Liver (tissue), 9 donors: ENCODE data around the gene SGIP1. TPM values are rescaled to one million over a fixed set of nuclear protein-coding genes. Genes with fewer than 3 reads are reported as not detected.
"Not testable (repeated sequence)": the region's sequence is repeated elsewhere in the genome, so short reads cannot be mapped to it uniquely, and the experiment has no call there.

Experiments used
- DNase-seq: peaks from one replicate; pipeline ENCODE4 v3.0.0-alpha.2; 2017; ENCODE audit warnings: low spot score
- H3K27ac ChIP-seq, 2 donors: one replicate each; pipeline ENCODE4 v1.7.0; 2013; ENCODE audit warnings: inconsistent platforms in 2 of 2, low read length in 2 of 2, control low read depth in 1 of 2, low read depth in 1 of 2, mild to moderate bottlenecking in 1 of 2
- H3K27me3 ChIP-seq, 4 donors: one replicate each; pipeline versions ENCODE4 v1.6.1 to v1.7.0; 2013; ENCODE audit warnings: low read length in 3 of 4, inconsistent platforms in 1 of 4, mild to moderate bottlenecking in 1 of 4, moderate library complexity in 1 of 4; ENCODE audit not compliant: control insufficient read depth in 4 of 4, insufficient read depth in 4 of 4
- H3K36me3 ChIP-seq, 4 donors: one replicate each; pipeline versions ENCODE4 v1.6.1 to v1.7.0; 2013; ENCODE audit warnings: low read length in 3 of 4, mild to moderate bottlenecking in 3 of 4, low read depth in 1 of 4, moderate library complexity in 1 of 4; ENCODE audit not compliant: control insufficient read depth in 4 of 4, insufficient read depth in 3 of 4
- H3K4me1 ChIP-seq, 4 donors: one replicate each; pipeline versions ENCODE4 v1.6.1 to v1.7.0; 2013; ENCODE audit warnings: low read length in 3 of 4, mild to moderate bottlenecking in 3 of 4, moderate library complexity in 1 of 4; ENCODE audit not compliant: control insufficient read depth in 4 of 4, insufficient read depth in 4 of 4
- H3K4me3 ChIP-seq, 3 donors: one replicate each; pipeline versions ENCODE4 v1.6.1 to v1.7.0; 2013; ENCODE audit warnings: low read length in 3 of 3, control low read depth in 1 of 3, low read depth in 1 of 3, mild to moderate bottlenecking in 1 of 3
- H3K9ac ChIP-seq, 2 donors: one replicate each; pipeline ENCODE4 v1.7.0; 2013; ENCODE audit warnings: low read length in 2 of 2, mild to moderate bottlenecking in 2 of 2, moderate library complexity in 2 of 2, control low read depth in 1 of 2, low read depth in 1 of 2
- H3K9me3 ChIP-seq, 4 donors: one replicate each; pipeline versions ENCODE4 v1.6.1 to v1.7.0; 2013; ENCODE audit warnings: low read length in 3 of 4; ENCODE audit not compliant: control insufficient read depth in 4 of 4
- ATF3 ChIP-seq: IDR thresholded peaks from 2 replicates; pipeline ENCODE4 v1.6.1; 2016; ENCODE audit warnings: antibody characterized with exemption
- EGR1 ChIP-seq, 2 donors: IDR thresholded peaks; 2 replicates each; pipeline ENCODE4 v1.6.1; 2016 to 2018; ENCODE audit warnings: antibody characterized with exemption in 2 of 2, low read depth in 2 of 2
- GABPA ChIP-seq, 2 donors: IDR thresholded peaks in 1 of 2; conservative IDR thresholded peaks in 1 of 2; 2 replicates each; pipeline ENCODE4 v1.6.1; 2016; ENCODE audit warnings: antibody characterized with exemption in 2 of 2, mild to moderate bottlenecking in 1 of 2, moderate library complexity in 1 of 2
- HNF4A ChIP-seq, 2 donors: conservative IDR thresholded peaks; 2 replicates each; pipeline ENCODE4 v1.6.1; 2016; ENCODE audit warnings: antibody characterized with exemption in 2 of 2, mild to moderate bottlenecking in 2 of 2
- RAD21 ChIP-seq, 2 donors: IDR thresholded peaks; 2 replicates each; pipeline ENCODE4 v1.6.1; 2016; ENCODE audit warnings: antibody characterized with exemption in 2 of 2, mild to moderate bottlenecking in 2 of 2
- REST ChIP-seq: IDR thresholded peaks from 2 replicates; pipeline ENCODE4 v1.6.1; 2016; ENCODE audit warnings: antibody characterized with exemption, mild to moderate bottlenecking
- TAF1 ChIP-seq: conservative IDR thresholded peaks from 2 replicates; pipeline ENCODE4 v1.6.1; 2016; ENCODE audit warnings: antibody characterized with exemption, mild to moderate bottlenecking
- WGBS: extraction: QIAGEN DNeasy Blood & Tissue Kit; methylation state at CpG from one replicate; pipeline ENCODE4 v1.1.7; 2013; 5-methylcytosine and 5-hydroxymethylcytosine counted together
- polyA plus RNA-seq, 2 donors: library from polyadenylated mRNA; stranded (reverse) in 1 of 2; unstranded in 1 of 2; fragments of 200-250 nt in 1 of 2; fragments of >200 nt in 1 of 2; fragmentation: Nextera tagmentation in 1 of 2; extraction: Ambion mirVana in 1 of 2; gene quantifications; one replicate each; pipeline versions ENCODE4 v1.2.1 to v1.2.3, GENCODE V29; 2013 to 2015
- total RNA-seq, 2 donors: library from RNA; depleted of rRNA; stranded (reverse); fragments of >200 nt; gene quantifications; one replicate each; pipeline ENCODE4 v1.2.3, GENCODE V29; 2014
- TF ChIP-seq, protein P1 (sequence below): IDR thresholded peaks from 2 replicates; pipeline ENCODE4 v1.6.1; 2016; ENCODE audit warnings: antibody characterized with exemption
- TF ChIP-seq, protein P2 (sequence below): fragments of 150-350 bp; IDR thresholded peaks from 2 replicates; pipeline ENCODE4 v1.5.1; 2017; ENCODE audit warnings: improper control_type of control experiment, low read depth, low read length; ENCODE audit not compliant: missing input control
- donor health status: healthy.
- donor health status: healthy.
- donor health status: healthy.
- donor health status: healthy.
- donor health status: healthy.

The SGIP1 gene
- total and polyA plus RNA-seq, 4 donors: 0.09 to 2.5 (median 0.38) TPM

DNA sequence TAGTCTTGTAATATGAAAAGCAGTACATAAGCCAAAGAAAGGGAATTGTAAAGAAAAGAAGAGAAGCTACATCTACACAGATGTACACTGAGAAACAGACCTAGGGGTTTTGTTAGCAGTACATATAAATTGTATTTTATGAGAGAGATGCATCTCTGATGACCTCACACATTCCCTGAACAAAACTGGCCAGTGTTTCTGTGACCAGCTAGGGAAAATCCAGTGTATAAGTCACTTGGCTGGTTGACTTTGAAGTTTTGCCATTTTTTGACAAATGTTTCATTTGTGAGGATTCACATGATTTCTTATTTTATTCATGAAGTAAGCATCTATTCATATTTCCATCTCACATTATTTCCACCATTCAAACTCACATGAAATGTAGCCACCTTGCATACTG lies 190.0 kb downstream of the SGIP1 start (continued):
- TF ChIP-seq REST (no peak), GABPA (IDR thresholded peaks at IDR 0.05 in 1 of 2, conservative IDR thresholded peaks at IDR 0.05 in 1 of 2) (no peak), ATF3 (no peak), HNF4A (conservative IDR thresholded peaks at IDR 0.05) (no peak), TAF1 (no peak)
- TF ChIP-seq, protein P1, sequence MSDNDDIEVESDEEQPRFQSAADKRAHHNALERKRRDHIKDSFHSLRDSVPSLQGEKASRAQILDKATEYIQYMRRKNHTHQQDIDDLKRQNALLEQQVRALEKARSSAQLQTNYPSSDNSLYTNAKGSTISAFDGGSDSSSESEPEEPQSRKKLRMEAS: no peak

GRCh38 chr1:66725885-66726665 lies 192.1 kb downstream of the SGIP1 start:
- Histone ChIP-seq H3K36me3 (no peaks in the 10 kb centered on the region), H3K27me3 (no peaks in the 10 kb centered on the region), H3K27ac (no peak overlapping the region), H3K4me1 (peaks cover 0 to 7% (median 0%) of the 10 kb centered on the region in 4 donors), H3K4me3 (no peak overlapping the region), H3K9ac (peak overlapping the region in 1 of 2 donors; percentile 22), H3K9me3 (no peaks in the 10 kb centered on the region)
- TF ChIP-seq, protein P2, sequence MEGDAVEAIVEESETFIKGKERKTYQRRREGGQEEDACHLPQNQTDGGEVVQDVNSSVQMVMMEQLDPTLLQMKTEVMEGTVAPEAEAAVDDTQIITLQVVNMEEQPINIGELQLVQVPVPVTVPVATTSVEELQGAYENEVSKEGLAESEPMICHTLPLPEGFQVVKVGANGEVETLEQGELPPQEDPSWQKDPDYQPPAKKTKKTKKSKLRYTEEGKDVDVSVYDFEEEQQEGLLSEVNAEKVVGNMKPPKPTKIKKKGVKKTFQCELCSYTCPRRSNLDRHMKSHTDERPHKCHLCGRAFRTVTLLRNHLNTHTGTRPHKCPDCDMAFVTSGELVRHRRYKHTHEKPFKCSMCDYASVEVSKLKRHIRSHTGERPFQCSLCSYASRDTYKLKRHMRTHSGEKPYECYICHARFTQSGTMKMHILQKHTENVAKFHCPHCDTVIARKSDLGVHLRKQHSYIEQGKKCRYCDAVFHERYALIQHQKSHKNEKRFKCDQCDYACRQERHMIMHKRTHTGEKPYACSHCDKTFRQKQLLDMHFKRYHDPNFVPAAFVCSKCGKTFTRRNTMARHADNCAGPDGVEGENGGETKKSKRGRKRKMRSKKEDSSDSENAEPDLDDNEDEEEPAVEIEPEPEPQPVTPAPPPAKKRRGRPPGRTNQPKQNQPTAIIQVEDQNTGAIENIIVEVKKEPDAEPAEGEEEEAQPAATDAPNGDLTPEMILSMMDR: peak; percentile 90
- no peak for TF ChIP-seq EGR1 (IDR thresholded peaks at IDR 0.05; ENCODE audit: low read depth in 2 of 2)
- TF ChIP-seq RAD21 (IDR thresholded peaks at IDR 0.05): peak; percentile 79 to 88
- DNase-seq: peak; percentile 55
- WGBS: 24% methylated on average over 9 of the region's 9 CpGs

GRCh38 chr1:66728021-66728420 lies 194.1 kb downstream of the SGIP1 start:
- no peaks in the 10 kb centered on the region for H3K36me3 ChIP-seq
- H3K4me1 ChIP-seq: peaks cover 0 to 8% (median 0%) of the 10 kb centered on the region in 4 donors
- no peaks in the 10 kb centered on the region for H3K27me3 ChIP-seq
- no peak overlapping the region for H3K9ac ChIP-seq
- H3K4me3 ChIP-seq: no peak overlapping the region
- H3K9me3 ChIP-seq: no peaks in the 10 kb centered on the region
- DNase-seq: no peak
- H3K27ac ChIP-seq: no peak overlapping the region
- TF ChIP-seq ATF3: no peak
- no peak for TF ChIP-seq EGR1 (IDR thresholded peaks at IDR 0.05; ENCODE audit: low read depth in 2 of 2)
- WGBS: 76% methylated on average over 2 of the region's 2 CpGs

DNA sequence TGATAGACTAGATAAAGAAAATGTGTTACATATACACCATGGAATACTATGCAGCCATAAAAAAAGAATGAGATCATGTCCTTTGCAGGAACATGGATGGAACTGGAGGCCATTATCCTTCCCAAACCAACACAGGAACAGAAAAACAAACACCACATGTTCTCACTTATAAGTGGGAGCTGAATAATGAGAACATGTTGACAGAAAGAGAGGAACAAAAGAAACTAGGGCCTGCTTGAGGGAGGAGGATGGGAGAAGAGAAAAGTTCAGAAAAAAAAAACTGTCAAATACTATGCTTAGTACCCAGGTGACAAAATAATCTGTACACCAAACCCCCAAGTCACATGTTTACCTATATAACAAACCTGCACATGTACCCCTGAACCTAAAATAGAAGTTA lies 194.8 kb downstream of the SGIP1 start:
- DNase-seq, H3K9me3 ChIP-seq, H3K27me3 ChIP-seq, H3K36me3 ChIP-seq, H3K9ac ChIP-seq, H3K27ac ChIP-seq, H3K4me3 ChIP-seq: not testable (repeated sequence)
- peaks cover 0 to 14% (median 1%) of the 10 kb centered on the region in 4 donors for H3K4me1 ChIP-seq
